Common myeloid progenitor, CD34-positive (primary cell): Measurements from ENCODE around the gene BMI1.

ENCODE experiments used
- CTCF ChIA-PET: fragments of 350-600 bp; sonication (Branson Sonifier 250); formaldehyde crosslinking; loops from one replicate; lab custom pipeline; 2021; ENCODE audit warnings: antibody characterized with exemption; lab: Charles Lee
- POLR2A ChIA-PET: fragments of 350-600 bp; sonication (Branson Sonifier 250); formaldehyde crosslinking; loops from one replicate; lab custom pipeline; 2021; ENCODE audit warnings: antibody characterized with exemption; lab: Charles Lee
- DNase-seq, 3 donors: peaks; one replicate each; pipeline versions ENCODE4 v3.0.0 to v3.0.0-alpha.2; 2013
- H3K27ac ChIP-seq, 2 experiments: 1 replicate in 1 of 2; 2 replicates in 1 of 2; pipeline ENCODE4 v1.7.0; 2013; ENCODE audit warnings: inconsistent platforms in 2 of 2, low read length in 2 of 2, mild to moderate bottlenecking in 2 of 2, low read depth in 1 of 2, moderate library complexity in 1 of 2; ENCODE audit not compliant: severe bottlenecking in 2 of 2, insufficient read depth in 1 of 2, poor library complexity in 1 of 2
- H3K27me3 ChIP-seq, 5 experiments: replicated peaks in 2 of 5; 1 replicate in 3 of 5; 2 replicates in 2 of 5; pipeline versions ENCODE4 v1.6.1 to v1.7.0; 2013; ENCODE audit warnings: low read length in 4 of 5, mild to moderate bottlenecking in 2 of 5, moderate library complexity in 2 of 5, inconsistent platforms in 1 of 5; ENCODE audit not compliant: insufficient read depth in 5 of 5, control insufficient read depth in 4 of 5
- H3K36me3 ChIP-seq, 4 experiments: 1 replicate in 2 of 4; 2 replicates in 2 of 4; pipeline versions ENCODE4 v1.6.1 to v1.7.0; 2013; ENCODE audit warnings: low read length in 3 of 4, control low read depth in 1 of 4, mild to moderate bottlenecking in 1 of 4; ENCODE audit not compliant: control insufficient read depth in 4 of 4, insufficient read depth in 4 of 4
- H3K4me1 ChIP-seq, 4 experiments: 1 replicate in 3 of 4; 2 replicates in 1 of 4; pipeline versions ENCODE4 v1.6.1 to v1.7.1; 2013; ENCODE audit warnings: low read length in 3 of 4, mild to moderate bottlenecking in 3 of 4, control low read depth in 1 of 4, inconsistent platforms in 1 of 4, moderate library complexity in 1 of 4; ENCODE audit not compliant: control insufficient read depth in 4 of 4, insufficient read depth in 4 of 4; ENCODE audit errors: control extremely low read depth in 1 of 4
- H3K4me3 ChIP-seq, 7 experiments: 1 replicate in 4 of 7; 2 replicates in 3 of 7; pipeline versions ENCODE4 v1.5.1 to v1.7.0; 2013; ENCODE audit warnings: mild to moderate bottlenecking in 7 of 7, low read length in 6 of 7, moderate library complexity in 6 of 7, inconsistent platforms in 2 of 7, low read depth in 2 of 7, control low read depth in 1 of 7; ENCODE audit not compliant: insufficient read depth in 4 of 7, control insufficient read depth in 1 of 7; ENCODE audit errors: extremely low read depth in 1 of 7
- H3K9me3 ChIP-seq, 5 experiments: 1 replicate in 4 of 5; 2 replicates in 1 of 5; pipeline versions ENCODE4 v1.6.1 to v1.7.1; 2013; ENCODE audit warnings: low read length in 4 of 5, mild to moderate bottlenecking in 2 of 5, inconsistent platforms in 1 of 5, low read depth in 1 of 5, moderate library complexity in 1 of 5; ENCODE audit not compliant: control insufficient read depth in 4 of 5, insufficient read depth in 2 of 5; ENCODE audit errors: control extremely low read depth in 1 of 5
- WGBS: methylation state at CpG from one replicate; pipeline ENCODE4 v1.1.5; 2013; ENCODE audit not compliant: insufficient coverage; 5-methylcytosine and 5-hydroxymethylcytosine counted together

The BMI1 gene

GRCh38 chr10:22314852-22315251 lies 6.0 kb upstream of the BMI1 start:
- DNase-seq, result peak in 2 of 3 donors; percentile 51 to 59
- H3K4me1 ChIP-seq, result peaks cover 5 to 64% (median 27%) of the 10 kb centered on the region in 4 experiments
- H3K27ac ChIP-seq, result peak overlapping the region in 1 of 2 experiments; percentile 92
- no peaks in the 10 kb centered on the region for H3K36me3 ChIP-seq
- ChIA-PET CTCF (interaction anchor here (0.9 to 2.1 kb wide), 3 partner anchors 9 to 321 kb away, joined by 3 to 7 read pairs (median 6); no protein-coding TSS in a partner anchor), POLR2A (no interaction called here)
- H3K9me3 ChIP-seq, result no peaks in the 10 kb centered on the region
- H3K4me3 ChIP-seq, result peak overlapping the region in 6 of 7 experiments; percentile 88 to 98 (median 92)
- H3K27me3 ChIP-seq, result no peaks in the 10 kb centered on the region
- no CpG with 5 or more reads among the region's 2 CpGs for WGBS

- no peaks in the 10 kb centered on the region for H3K9me3 ChIP-seq
- no peaks in the 10 kb centered on the region for H3K36me3 ChIP-seq
- WGBS, result 0% methylated on average over 36 of the region's 53 CpGs
- H3K4me1 ChIP-seq, result peaks cover 5 to 68% (median 31%) of the 10 kb centered on the region in 4 experiments
- no peaks in the 10 kb centered on the region for H3K27me3 ChIP-seq
- ChIA-PET POLR2A (interaction anchor here (0.7 to 1.5 kb wide), 6 partner anchors 10 to 331 kb away, joined by 3 to 5 read pairs (median 4); no protein-coding TSS in a partner anchor), CTCF (interaction anchor here (0.6 to 2.1 kb wide), 5 partner anchors 25 to 322 kb away, joined by 3 to 7 read pairs (median 4); no protein-coding TSS in a partner anchor)
- peak overlapping the region; percentile 85 to 92 for H3K27ac ChIP-seq
- DNase-seq, result peak in 2 of 3 donors; percentile 40 to 53
- peak overlapping the region; percentile 88 to 98 (median 92) for H3K4me3 ChIP-seq
Observed at GRCh38 chr10:22315455-22316285, 5.2 kb upstream of the BMI1 start.

GRCh38 chr10:22316286-22317075 lies 4.4 kb upstream of the BMI1 start, which contains the start of gene COMMD3:
Gene COMMD3 (plus strand): TSS chr10:22316388. CDS start chr10:22316418, 30 bp downstream.
- Histone ChIP-seq H3K4me1 (peaks cover 5 to 65% (median 31%) of the 10 kb centered on the region in 4 experiments), H3K27me3 (peaks cover 0 to 2% (median 0%) of the 10 kb centered on the region in 5 experiments), H3K27ac (peak within 1 kb of the TSS; percentile 85 to 92), H3K4me3 (peak within 1 kb of the TSS; percentile 88 to 98 (median 92)), H3K36me3 (no peaks in the 10 kb centered on the region), H3K9me3 (no peaks in the 10 kb centered on the region)
- CTCF ChIA-PET, result interaction anchor here (0.6 to 2.1 kb wide), 6 partner anchors 24 to 323 kb away, joined by 3 to 7 read pairs (median 4); partner anchors contain the start of gene SPAG6
- 0% methylated on average over 58 of the region's 63 CpGs for WGBS
- peak; percentile 84 to 93 (median 91) for DNase-seq
- POLR2A ChIA-PET, result interaction anchor here (0.7 to 1.5 kb wide), 7 partner anchors 9 to 332 kb away, joined by 3 to 5 read pairs (median 4); no protein-coding TSS in a partner anchor

GRCh38 chr10:22317076-22317370 lies 3.9 kb upstream of the BMI1 start:
- POLR2A ChIA-PET, result interaction anchor here (0.7 to 1.5 kb wide), 4 partner anchors 8 to 88 kb away, joined by 3 to 4 read pairs (median 4); no protein-coding TSS in a partner anchor
- no peak for DNase-seq
- Histone ChIP-seq H3K27ac (peak overlapping the region; percentile 85 to 92), H3K4me3 (peak overlapping the region in 6 of 7 experiments; percentile 88 to 98 (median 92)), H3K27me3 (peaks cover 0 to 3% (median 1%) of the 10 kb centered on the region in 5 experiments), H3K36me3 (no peaks in the 10 kb centered on the region), H3K9me3 (no peaks in the 10 kb centered on the region), H3K4me1 (peaks cover 6 to 66% (median 31%) of the 10 kb centered on the region in 4 experiments)
- CTCF ChIA-PET, result interaction anchor here (1.8 to 2.1 kb wide), 3 partner anchors 9 to 324 kb away, joined by 3 to 7 read pairs (median 6); no protein-coding TSS in a partner anchor
- no CpG with 5 or more reads among the region's 9 CpGs for WGBS

- ChIA-PET CTCF (interaction anchor here (1.8 kb wide), 1 partner anchor 8 kb away, joined by 3 read pairs; no protein-coding TSS in a partner anchor), POLR2A (no interaction called here)
- H3K4me3 ChIP-seq, result peak overlapping the region in 3 of 7 experiments; percentile 45 to 98 (median 92)
- H3K9me3 ChIP-seq, result no peaks in the 10 kb centered on the region
- peaks cover 7 to 13% (median 8%) of the 10 kb centered on the region in 5 experiments for H3K27me3 ChIP-seq
- DNase-seq, result no peak
- H3K27ac ChIP-seq, result peak overlapping the region in 1 of 2 experiments; percentile 92
- no peaks in the 10 kb centered on the region for H3K36me3 ChIP-seq
- WGBS, result 100% methylated on average over 1 of the region's 6 CpGs
- peaks cover 12 to 75% (median 38%) of the 10 kb centered on the region in 4 experiments for H3K4me1 ChIP-seq
Observed at GRCh38 chr10:22317771-22318565, 2.9 kb upstream of the BMI1 start.

GRCh38 chr10:22318772-22319171 lies 2.1 kb upstream of the BMI1 start:
- CTCF ChIA-PET, result interaction anchor here (1.8 kb wide), 1 partner anchor 8 kb away, joined by 3 read pairs; no protein-coding TSS in a partner anchor
- no CpG with 5 or more reads among the region's 3 CpGs for WGBS

More at GRCh38 chr10:22318772-22319171, 2.1 kb upstream of the BMI1 start:
- peaks cover 12 to 75% (median 41%) of the 10 kb centered on the region in 4 experiments for H3K4me1 ChIP-seq
- H3K27ac ChIP-seq, result peak overlapping the region in 1 of 2 experiments; percentile 86
- peaks cover 7 to 21% (median 9%) of the 10 kb centered on the region in 5 experiments for H3K27me3 ChIP-seq
- no peaks in the 10 kb centered on the region for H3K9me3 ChIP-seq
- POLR2A ChIA-PET, result no interaction called here
- no peak for DNase-seq
- H3K36me3 ChIP-seq, result no peaks in the 10 kb centered on the region
- no peak overlapping the region for H3K4me3 ChIP-seq
